22Rv1 (cell line): ENCODE measurements around the gene AIG1.

ENCODE experiments used
- ZFX ChIP-seq: fragments of 450-650 bp; IDR thresholded peaks from 2 replicates; pipeline ENCODE4 v1.6.1; 2017; ENCODE audit warnings: antibody characterized with exemption, borderline replicate concordance
- TF ChIP-seq, protein P1 (sequence below): fragments of 450-650 bp; IDR thresholded peaks from 2 replicates; pipeline ENCODE4 v1.5.1; 2017; ENCODE audit warnings: mild to moderate bottlenecking

DNA sequence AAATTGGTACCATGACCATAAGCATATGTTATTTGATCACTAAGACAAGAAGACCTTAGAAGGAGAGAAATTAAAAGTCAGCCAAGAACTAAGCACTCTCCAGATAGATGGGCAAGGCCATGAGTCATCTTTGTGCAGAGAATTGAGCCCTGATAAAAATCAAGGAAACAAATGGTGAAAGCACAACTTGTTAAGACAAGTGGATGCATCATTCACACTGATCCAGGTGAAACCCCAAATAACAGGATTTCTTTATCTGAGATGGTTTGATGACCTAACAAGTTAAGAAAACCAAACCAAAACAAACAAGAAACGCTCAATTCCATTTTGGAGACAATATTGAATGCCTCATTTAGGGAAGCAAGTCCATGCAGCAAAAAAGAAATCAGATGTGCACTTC is 268.2 kb downstream of the AIG1 start:
- no peak for TF ChIP-seq ZFX
- TF ChIP-seq, protein P1, sequence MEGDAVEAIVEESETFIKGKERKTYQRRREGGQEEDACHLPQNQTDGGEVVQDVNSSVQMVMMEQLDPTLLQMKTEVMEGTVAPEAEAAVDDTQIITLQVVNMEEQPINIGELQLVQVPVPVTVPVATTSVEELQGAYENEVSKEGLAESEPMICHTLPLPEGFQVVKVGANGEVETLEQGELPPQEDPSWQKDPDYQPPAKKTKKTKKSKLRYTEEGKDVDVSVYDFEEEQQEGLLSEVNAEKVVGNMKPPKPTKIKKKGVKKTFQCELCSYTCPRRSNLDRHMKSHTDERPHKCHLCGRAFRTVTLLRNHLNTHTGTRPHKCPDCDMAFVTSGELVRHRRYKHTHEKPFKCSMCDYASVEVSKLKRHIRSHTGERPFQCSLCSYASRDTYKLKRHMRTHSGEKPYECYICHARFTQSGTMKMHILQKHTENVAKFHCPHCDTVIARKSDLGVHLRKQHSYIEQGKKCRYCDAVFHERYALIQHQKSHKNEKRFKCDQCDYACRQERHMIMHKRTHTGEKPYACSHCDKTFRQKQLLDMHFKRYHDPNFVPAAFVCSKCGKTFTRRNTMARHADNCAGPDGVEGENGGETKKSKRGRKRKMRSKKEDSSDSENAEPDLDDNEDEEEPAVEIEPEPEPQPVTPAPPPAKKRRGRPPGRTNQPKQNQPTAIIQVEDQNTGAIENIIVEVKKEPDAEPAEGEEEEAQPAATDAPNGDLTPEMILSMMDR: no peak
